WTC11 (cell line): ENCODE results near the gene SLC8A2. TPM values are rescaled to one million over a fixed set of nuclear protein-coding genes. Genes with fewer than 3 reads are reported as not detected.

Source experiments
- ATAC-seq: fragments of 200-7000 bp; cut with Tn5 transposase; 2 replicates; pipeline ENCODE4 v1.10.0; 2021; ENCODE audit warnings: mild to moderate bottlenecking, moderate library complexity
- CTCF ChIA-PET: fragments of 300-600 bp; sonication (Branson Sonifier 250); formaldehyde crosslinking; loops from one replicate; lab custom pipeline; 2021; ENCODE audit warnings: antibody characterized with exemption; lab: Charles Lee
- POLR2A ChIA-PET: fragments of 350-600 bp; sonication (Branson Sonifier 250); formaldehyde crosslinking; loops from one replicate; lab custom pipeline; 2021; ENCODE audit warnings: antibody characterized with exemption; lab: Charles Lee
- DNase-seq: peaks from one replicate; pipeline ENCODE4 v3.0.0; 2021; ENCODE audit warnings: low spot score
- H3K27ac Mint-ChIP-seq: 2 replicates; pipeline ENCODE4 v1.8.0; 2021; ENCODE audit warnings: mixed read lengths
- H3K27me3 Mint-ChIP-seq: 2 replicates; pipeline ENCODE4 v1.8.0; 2021; ENCODE audit warnings: low read depth, mild to moderate bottlenecking, moderate library complexity, mixed read lengths
- H3K36me3 Mint-ChIP-seq: 2 replicates; pipeline ENCODE4 v1.8.0; 2021; ENCODE audit warnings: mixed read lengths
- H3K4me1 Mint-ChIP-seq: 2 replicates; pipeline ENCODE4 v1.8.0; 2022; ENCODE audit warnings: mixed read lengths
- H3K4me3 Mint-ChIP-seq: 2 replicates; pipeline ENCODE4 v1.8.0; 2021; ENCODE audit warnings: mild to moderate bottlenecking, moderate library complexity, mixed read lengths
- H3K9me3 Mint-ChIP-seq: 2 replicates; pipeline ENCODE4 v1.8.0; 2021; ENCODE audit warnings: mixed read lengths
- ATF1 ChIP-seq: sonication (generic); formaldehyde crosslinking; IDR thresholded peaks from 2 replicates; pipeline ENCODE4 v1.8.1; 2023; ENCODE audit warnings: mild to moderate bottlenecking, moderate library complexity, missing genetic modification reagents
- FOXK1 ChIP-seq: sonication (generic); formaldehyde crosslinking; IDR thresholded peaks from 2 replicates; pipeline ENCODE4 v1.8.0; 2022; ENCODE audit warnings: mild to moderate bottlenecking, moderate library complexity, missing genetic modification reagents
- FOXP1 ChIP-seq: sonication (generic); formaldehyde crosslinking; IDR thresholded peaks from 2 replicates; pipeline ENCODE4 v1.8.0; 2022; ENCODE audit warnings: missing genetic modification reagents, mild to moderate bottlenecking, moderate library complexity, borderline replicate concordance
- GRHL2 ChIP-seq: fragments of 250-450 bp; sonication (Bioruptor Pico); IDR thresholded peaks from 2 replicates; pipeline ENCODE4 v1.8.0; 2022; ENCODE audit warnings: mild to moderate bottlenecking, moderate library complexity; ENCODE audit not compliant: insufficient replicate concordance, severe bottlenecking
- HMGA2 ChIP-seq: fragments of 250-450 bp; sonication (Bioruptor Pico); IDR thresholded peaks from 2 replicates; pipeline ENCODE4 v1.4.0; 2021; ENCODE audit warnings: mild to moderate bottlenecking, moderate library complexity
- IRF2 ChIP-seq: sonication (generic); formaldehyde crosslinking; IDR thresholded peaks from 2 replicates; pipeline ENCODE4 v1.8.0; 2022; ENCODE audit warnings: low read depth, missing genetic modification reagents, borderline replicate concordance
- JUN ChIP-seq: sonication (generic); formaldehyde crosslinking; IDR thresholded peaks from 2 replicates; pipeline ENCODE4 v1.8.0; 2023; ENCODE audit warnings: mild to moderate bottlenecking, missing genetic modification reagents
- KAT7 ChIP-seq: sonication (generic); formaldehyde crosslinking; IDR thresholded peaks from 2 replicates; pipeline ENCODE4 v1.8.1; 2023; ENCODE audit warnings: missing genetic modification reagents, mild to moderate bottlenecking, borderline replicate concordance
- MXD4 ChIP-seq: fragments of 250-450 bp; sonication (Bioruptor Pico); IDR thresholded peaks from 2 replicates; pipeline ENCODE4 v1.8.0; 2021; ENCODE audit warnings: mild to moderate bottlenecking, moderate library complexity, borderline replicate concordance
- NR1H2 ChIP-seq: sonication (generic); formaldehyde crosslinking; IDR thresholded peaks from 2 replicates; pipeline ENCODE4 v1.9.0; 2021; ENCODE audit warnings: mild to moderate bottlenecking, moderate library complexity, missing genetic modification reagents
- NR2C2 ChIP-seq: sonication (generic); formaldehyde crosslinking; IDR thresholded peaks from 2 replicates; pipeline ENCODE4 v1.8.0; 2022; ENCODE audit warnings: mild to moderate bottlenecking, missing genetic modification reagents
- RORB ChIP-seq: fragments of 250-450 bp; sonication (Bioruptor Pico); IDR thresholded peaks from 2 replicates; pipeline ENCODE4 v1.9.0; 2021; ENCODE audit warnings: mild to moderate bottlenecking
- SMAD4 ChIP-seq: sonication (generic); formaldehyde crosslinking; IDR thresholded peaks from 2 replicates; pipeline ENCODE4 v1.8.0; 2022; ENCODE audit warnings: mild to moderate bottlenecking, missing genetic modification reagents
- TCF7 ChIP-seq: sonication (generic); formaldehyde crosslinking; IDR thresholded peaks from 2 replicates; pipeline ENCODE4 v1.8.0; 2022; ENCODE audit warnings: mild to moderate bottlenecking, low read depth, missing genetic modification reagents, moderate library complexity
- TEAD1 ChIP-seq: sonication (generic); formaldehyde crosslinking; IDR thresholded peaks from 2 replicates; pipeline ENCODE4 v1.8.0; 2022; ENCODE audit warnings: mild to moderate bottlenecking, missing genetic modification reagents
- ZBTB21 ChIP-seq: sonication (generic); formaldehyde crosslinking; IDR thresholded peaks from 2 replicates; pipeline ENCODE4 v1.8.1; 2023; ENCODE audit warnings: mild to moderate bottlenecking, missing genetic modification reagents, borderline replicate concordance
- ZNF121 ChIP-seq: sonication (generic); formaldehyde crosslinking; IDR thresholded peaks from 2 replicates; pipeline ENCODE4 v1.8.0; 2023; ENCODE audit warnings: missing genetic modification reagents
- ZNF138 ChIP-seq: sonication (generic); formaldehyde crosslinking; conservative IDR thresholded peaks from 2 replicates; pipeline ENCODE4 v1.8.1; 2022; ENCODE audit warnings: mild to moderate bottlenecking, moderate library complexity, missing genetic modification reagents
- ZNF219 ChIP-seq: sonication (generic); formaldehyde crosslinking; IDR thresholded peaks from 2 replicates; pipeline ENCODE4 v1.8.0; 2023; ENCODE audit warnings: missing genetic modification reagents, mild to moderate bottlenecking, borderline replicate concordance
- ZNF232 ChIP-seq: sonication (generic); formaldehyde crosslinking; IDR thresholded peaks from 2 replicates; pipeline ENCODE4 v1.8.0; 2022; ENCODE audit warnings: mild to moderate bottlenecking, missing genetic modification reagents
- ZNF317 ChIP-seq: sonication (generic); formaldehyde crosslinking; IDR thresholded peaks from 2 replicates; pipeline ENCODE4 v1.8.1; 2023; ENCODE audit warnings: low read depth, mild to moderate bottlenecking, moderate library complexity, missing genetic modification reagents, borderline replicate concordance
- ZNF416 ChIP-seq: fragments of 250-450 bp; sonication (Bioruptor Pico); IDR thresholded peaks from 2 replicates; pipeline ENCODE4 v1.9.0; 2021; ENCODE audit warnings: mild to moderate bottlenecking, inconsistent platforms
- ZNF671 ChIP-seq: fragments of 250-450 bp; sonication (Bioruptor Pico); IDR thresholded peaks from 2 replicates; pipeline ENCODE4 v1.8.0; 2021; ENCODE audit warnings: mild to moderate bottlenecking
- total RNA-seq: library from RNA; stranded (reverse); gene quantifications from 3 replicates; pipeline ENCODE4 v1.2.3, GENCODE V29; 2021
- TF ChIP-seq, protein P1 (sequence below): sonication (generic); formaldehyde crosslinking; IDR thresholded peaks from 2 replicates; pipeline ENCODE4 v1.8.0; 2022; ENCODE audit warnings: mild to moderate bottlenecking, missing genetic modification reagents
- TF ChIP-seq, protein P2 (sequence below): sonication (generic); formaldehyde crosslinking; IDR thresholded peaks from 2 replicates; pipeline ENCODE4 v1.8.1; 2023; ENCODE audit warnings: mild to moderate bottlenecking, missing genetic modification reagents, moderate library complexity
- TF ChIP-seq, protein P3 (sequence below): fragments of 250-450 bp; sonication (Bioruptor Pico); IDR thresholded peaks from 2 replicates; pipeline ENCODE4 v1.9.0; 2021; ENCODE audit warnings: mild to moderate bottlenecking
- TF ChIP-seq, protein P4 (sequence below): sonication (generic); formaldehyde crosslinking; IDR thresholded peaks from 2 replicates; pipeline ENCODE4 v1.8.1; 2022; ENCODE audit warnings: mild to moderate bottlenecking, moderate library complexity, missing genetic modification reagents
- TF ChIP-seq, protein P5 (sequence below): sonication (generic); formaldehyde crosslinking; IDR thresholded peaks from 2 replicates; pipeline ENCODE4 v1.8.0; 2022; ENCODE audit warnings: mild to moderate bottlenecking, missing genetic modification reagents
- TF ChIP-seq, protein P6 (sequence below): fragments of 250-450 bp; sonication (Bioruptor Pico); IDR thresholded peaks from 2 replicates; pipeline ENCODE4 v1.8.0; 2021; ENCODE audit warnings: mild to moderate bottlenecking

SLC8A2 gene
- total RNA-seq, 1 experiment from 2014 or later, result 6.5 TPM

DNA sequence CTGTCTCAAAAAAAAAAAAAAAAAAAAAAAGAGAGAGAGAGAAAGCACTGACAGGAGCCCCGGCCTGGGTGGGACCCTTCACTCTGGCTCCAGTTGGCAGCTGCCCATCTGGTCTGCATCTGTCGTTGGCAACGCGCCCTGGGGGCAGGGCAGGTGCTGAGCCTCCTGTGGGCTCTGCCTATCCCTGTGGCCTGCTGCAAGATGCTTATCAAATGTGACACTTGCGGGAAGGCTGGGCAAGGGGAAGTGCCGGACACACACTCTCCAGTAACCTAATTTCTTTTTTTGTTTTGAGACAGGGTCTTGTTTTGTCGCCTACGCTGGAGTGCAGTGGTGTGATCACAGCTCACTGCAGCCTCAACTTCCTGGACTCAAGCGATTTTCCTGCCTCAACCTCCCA is 23.0 kb upstream of the SLC8A2 start:
- H3K4me3 Mint-ChIP-seq, result no peak overlapping the region
- no peak overlapping the region for H3K27ac Mint-ChIP-seq
- POLR2A ChIA-PET, result no interaction called here
- H3K36me3 Mint-ChIP-seq, result peaks cover 7% of the 10 kb centered on the region; the same call in 1 of the 2 replicates
- no peak for DNase-seq
- ATAC-seq, result no peak
- no peaks in the 10 kb centered on the region for H3K27me3 Mint-ChIP-seq
- TF ChIP-seq FOXK1 (no peak), ZNF121 (CRISPR knock-in tag) (no peak), ZNF317 (CRISPR knock-in tag) (no peak), ZBTB21 (CRISPR knock-in tag) (no peak), ZNF416 (no peak)
- peaks cover 10% of the 10 kb centered on the region for H3K4me1 Mint-ChIP-seq
- CTCF ChIA-PET, result interaction anchor here (1.5 to 3.5 kb wide), 2 partner anchors 10 to 58 kb away, joined by 7 to 13 read pairs; partner anchors contain the start of gene KPTN
- no peaks in the 10 kb centered on the region for H3K9me3 Mint-ChIP-seq

DNA sequence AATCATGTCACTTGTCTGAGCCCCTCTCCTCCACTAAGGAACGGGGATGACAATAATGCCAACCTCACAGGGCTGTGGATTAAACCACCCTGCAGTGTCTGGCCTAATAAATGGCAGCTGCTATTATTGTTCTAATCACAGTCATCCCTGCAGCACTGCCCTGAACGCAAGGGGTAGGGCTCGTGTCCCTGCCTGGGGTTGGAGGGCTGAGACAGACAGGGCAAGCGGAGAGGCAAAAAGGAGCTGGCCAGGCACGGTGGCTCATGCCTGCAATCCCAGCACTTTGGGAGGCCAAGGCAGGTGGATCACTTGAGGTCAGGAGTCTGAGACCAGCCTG is 22.5 kb upstream of the SLC8A2 start:
- CTCF ChIA-PET, result interaction anchor here (3.5 kb wide), 1 partner anchor 10 kb away, joined by 13 read pairs; the partner anchor contains the start of gene KPTN

DNA sequence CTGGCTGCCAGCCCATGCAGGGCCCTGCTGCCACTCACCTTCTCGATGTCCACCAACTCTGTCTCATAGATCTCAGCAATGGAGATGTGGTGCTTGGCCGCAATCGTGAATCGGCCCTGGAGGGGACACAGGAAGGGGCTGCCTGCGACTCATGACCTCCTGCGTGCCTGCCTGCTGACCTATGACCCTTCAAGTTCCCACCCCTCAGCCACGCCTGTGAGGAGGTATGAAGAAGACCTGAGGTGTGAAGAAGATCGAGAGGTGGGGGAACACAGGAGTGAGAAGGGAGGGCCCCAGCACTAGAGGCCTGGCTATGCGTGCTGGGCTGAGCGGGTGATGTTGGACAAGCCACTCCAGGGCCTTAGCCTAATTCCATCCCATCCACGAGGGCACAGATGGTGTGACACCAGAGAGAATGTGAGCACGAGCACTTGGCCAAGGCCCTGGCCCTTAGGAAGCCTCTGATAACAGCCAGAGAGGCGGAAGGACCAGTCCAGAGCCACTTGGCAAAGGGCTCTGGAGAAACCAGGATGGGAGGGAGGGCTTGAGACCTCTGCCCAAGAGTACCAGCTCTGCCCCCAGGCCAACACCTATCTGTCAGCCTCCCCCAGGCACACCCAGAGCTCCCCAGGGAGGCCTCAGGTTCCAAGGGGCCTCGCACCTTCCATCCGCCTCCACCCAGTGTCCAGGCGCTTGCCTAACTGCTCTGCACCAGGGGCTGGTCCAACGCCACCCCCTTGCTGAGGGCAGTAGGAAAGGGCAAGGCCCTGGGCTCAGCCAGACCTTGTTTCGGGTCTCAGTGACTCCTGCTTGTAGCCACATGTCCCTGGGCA is 21.9 kb upstream of the SLC8A2 start:
- ChIA-PET CTCF (interaction anchor here (0.6 to 3.5 kb wide), 3 partner anchors 9 to 14 kb away, joined by 3 to 13 read pairs (median 10); partner anchors contain the start of gene KPTN), POLR2A (no interaction called here)
- DNase-seq, result no peak
- ATAC-seq, result no peak
- Mint-ChIP-seq H3K4me1 (peaks cover 5% of the 10 kb centered on the region; the same call in 1 of the 2 replicates), H3K27ac (peak overlapping the region; percentile 65; the same call in 1 of the 2 replicates), H3K36me3 (peaks cover 5% of the 10 kb centered on the region; the same call in 1 of the 2 replicates), H3K4me3 (no peak overlapping the region), H3K9me3 (no peaks in the 10 kb centered on the region), H3K27me3 (no peaks in the 10 kb centered on the region)
- TF ChIP-seq KAT7 (CRISPR knock-in tag) (no peak), SMAD4 (CRISPR knock-in tag) (no peak), IRF2 (CRISPR knock-in tag) (no peak), ZNF232 (CRISPR knock-in tag) (no peak), HMGA2 (no peak), NR2C2 (CRISPR knock-in tag) (no peak), ZNF671 (CRISPR knock-in tag) (no peak), ZNF219 (CRISPR knock-in tag) (no peak), NR1H2 (CRISPR knock-in tag) (no peak), JUN (CRISPR knock-in tag) (no peak)
- TF ChIP-seq, protein P1, sequence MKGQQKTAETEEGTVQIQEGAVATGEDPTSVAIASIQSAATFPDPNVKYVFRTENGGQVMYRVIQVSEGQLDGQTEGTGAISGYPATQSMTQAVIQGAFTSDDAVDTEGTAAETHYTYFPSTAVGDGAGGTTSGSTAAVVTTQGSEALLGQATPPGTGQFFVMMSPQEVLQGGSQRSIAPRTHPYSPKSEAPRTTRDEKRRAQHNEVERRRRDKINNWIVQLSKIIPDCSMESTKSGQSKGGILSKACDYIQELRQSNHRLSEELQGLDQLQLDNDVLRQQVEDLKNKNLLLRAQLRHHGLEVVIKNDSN (CRISPR knock-in tag), result no peak
- TF ChIP-seq, protein P2, sequence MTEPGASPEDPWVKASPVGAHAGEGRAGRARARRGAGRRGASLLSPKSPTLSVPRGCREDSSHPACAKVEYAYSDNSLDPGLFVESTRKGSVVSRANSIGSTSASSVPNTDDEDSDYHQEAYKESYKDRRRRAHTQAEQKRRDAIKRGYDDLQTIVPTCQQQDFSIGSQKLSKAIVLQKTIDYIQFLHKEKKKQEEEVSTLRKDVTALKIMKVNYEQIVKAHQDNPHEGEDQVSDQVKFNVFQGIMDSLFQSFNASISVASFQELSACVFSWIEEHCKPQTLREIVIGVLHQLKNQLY (CRISPR knock-in tag), result no peak
- TF ChIP-seq, protein P3, sequence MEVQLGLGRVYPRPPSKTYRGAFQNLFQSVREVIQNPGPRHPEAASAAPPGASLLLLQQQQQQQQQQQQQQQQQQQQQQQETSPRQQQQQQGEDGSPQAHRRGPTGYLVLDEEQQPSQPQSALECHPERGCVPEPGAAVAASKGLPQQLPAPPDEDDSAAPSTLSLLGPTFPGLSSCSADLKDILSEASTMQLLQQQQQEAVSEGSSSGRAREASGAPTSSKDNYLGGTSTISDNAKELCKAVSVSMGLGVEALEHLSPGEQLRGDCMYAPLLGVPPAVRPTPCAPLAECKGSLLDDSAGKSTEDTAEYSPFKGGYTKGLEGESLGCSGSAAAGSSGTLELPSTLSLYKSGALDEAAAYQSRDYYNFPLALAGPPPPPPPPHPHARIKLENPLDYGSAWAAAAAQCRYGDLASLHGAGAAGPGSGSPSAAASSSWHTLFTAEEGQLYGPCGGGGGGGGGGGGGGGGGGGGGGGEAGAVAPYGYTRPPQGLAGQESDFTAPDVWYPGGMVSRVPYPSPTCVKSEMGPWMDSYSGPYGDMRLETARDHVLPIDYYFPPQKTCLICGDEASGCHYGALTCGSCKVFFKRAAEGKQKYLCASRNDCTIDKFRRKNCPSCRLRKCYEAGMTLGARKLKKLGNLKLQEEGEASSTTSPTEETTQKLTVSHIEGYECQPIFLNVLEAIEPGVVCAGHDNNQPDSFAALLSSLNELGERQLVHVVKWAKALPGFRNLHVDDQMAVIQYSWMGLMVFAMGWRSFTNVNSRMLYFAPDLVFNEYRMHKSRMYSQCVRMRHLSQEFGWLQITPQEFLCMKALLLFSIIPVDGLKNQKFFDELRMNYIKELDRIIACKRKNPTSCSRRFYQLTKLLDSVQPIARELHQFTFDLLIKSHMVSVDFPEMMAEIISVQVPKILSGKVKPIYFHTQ, result no peak
- TF ChIP-seq, protein P4, sequence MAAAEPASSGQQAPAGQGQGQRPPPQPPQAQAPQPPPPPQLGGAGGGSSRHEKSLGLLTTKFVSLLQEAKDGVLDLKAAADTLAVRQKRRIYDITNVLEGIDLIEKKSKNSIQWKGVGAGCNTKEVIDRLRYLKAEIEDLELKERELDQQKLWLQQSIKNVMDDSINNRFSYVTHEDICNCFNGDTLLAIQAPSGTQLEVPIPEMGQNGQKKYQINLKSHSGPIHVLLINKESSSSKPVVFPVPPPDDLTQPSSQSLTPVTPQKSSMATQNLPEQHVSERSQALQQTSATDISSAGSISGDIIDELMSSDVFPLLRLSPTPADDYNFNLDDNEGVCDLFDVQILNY (CRISPR knock-in tag), result no peak

More for the DNA sequence above, 22.5 kb upstream of the SLC8A2 start:
- POLR2A ChIA-PET, result no interaction called here
- DNase-seq, result no peak
- Mint-ChIP-seq H3K9me3 (no peaks in the 10 kb centered on the region), H3K27ac (no peak overlapping the region; the same call in 1 of the 2 replicates), H3K4me1 (peaks cover 5% of the 10 kb centered on the region; the same call in 1 of the 2 replicates), H3K4me3 (no peak overlapping the region), H3K27me3 (no peaks in the 10 kb centered on the region), H3K36me3 (peaks cover 7% of the 10 kb centered on the region; the same call in 1 of the 2 replicates)
- TF ChIP-seq MXD4 (CRISPR knock-in tag) (no peak), GRHL2 (no peak), TCF7 (no peak), ATF1 (no peak), TEAD1 (no peak), FOXP1 (CRISPR knock-in tag) (no peak), RORB (CRISPR knock-in tag) (no peak), ZNF138 (CRISPR knock-in tag) (no peak)
- TF ChIP-seq, protein P5, sequence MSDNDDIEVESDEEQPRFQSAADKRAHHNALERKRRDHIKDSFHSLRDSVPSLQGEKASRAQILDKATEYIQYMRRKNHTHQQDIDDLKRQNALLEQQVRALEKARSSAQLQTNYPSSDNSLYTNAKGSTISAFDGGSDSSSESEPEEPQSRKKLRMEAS (CRISPR knock-in tag), result no peak
- TF ChIP-seq, protein P6, sequence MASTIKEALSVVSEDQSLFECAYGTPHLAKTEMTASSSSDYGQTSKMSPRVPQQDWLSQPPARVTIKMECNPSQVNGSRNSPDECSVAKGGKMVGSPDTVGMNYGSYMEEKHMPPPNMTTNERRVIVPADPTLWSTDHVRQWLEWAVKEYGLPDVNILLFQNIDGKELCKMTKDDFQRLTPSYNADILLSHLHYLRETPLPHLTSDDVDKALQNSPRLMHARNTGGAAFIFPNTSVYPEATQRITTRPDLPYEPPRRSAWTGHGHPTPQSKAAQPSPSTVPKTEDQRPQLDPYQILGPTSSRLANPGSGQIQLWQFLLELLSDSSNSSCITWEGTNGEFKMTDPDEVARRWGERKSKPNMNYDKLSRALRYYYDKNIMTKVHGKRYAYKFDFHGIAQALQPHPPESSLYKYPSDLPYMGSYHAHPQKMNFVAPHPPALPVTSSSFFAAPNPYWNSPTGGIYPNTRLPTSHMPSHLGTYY (CRISPR knock-in tag), result no peak
- no peak for ATAC-seq
